PC-3 (cell line): ENCODE results near the gene EEIG1. TPM values are rescaled to one million over a fixed set of nuclear protein-coding genes. Genes with fewer than 3 reads are reported as not detected.

Experiments used
- ATAC-seq: fragments of 200-7000 bp; cut with Tn5 transposase; 2 replicates; pipeline ENCODE4 v1.9.1; 2020; ENCODE audit warnings: mild to moderate bottlenecking, moderate library complexity
- BruUV-seq: library from RNA; stranded (reverse); fragments of 400-500 nt; replicated peaks from 2 replicates; lab custom pipeline; 2021; lab: Mats Ljungman, UMichigan
- CTCF ChIA-PET: fragments of 300-600 bp; sonication (Branson Sonifier 250); formaldehyde crosslinking; loops from one replicate; lab custom pipeline; 2022; ENCODE audit warnings: antibody characterized with exemption; lab: Charles Lee
- POLR2A ChIA-PET: fragments of 300-600 bp; sonication (Branson Sonifier 250); formaldehyde crosslinking; loops from one replicate; lab custom pipeline; 2022; ENCODE audit warnings: antibody characterized with exemption; ENCODE audit not compliant: unreplicated experiment; lab: Charles Lee
- DNase-seq: peaks from one replicate; pipeline ENCODE4 v3.0.0-alpha.2; 2015
- H2AFZ ChIP-seq: fragments of 300-600 bp; sonication (generic); 2 replicates; pipeline ENCODE4 v1.6.0; 2016; ENCODE audit warnings: antibody characterized with exemption, low read length
- H3F3A ChIP-seq: fragments of 300-600 bp; sonication (generic); one replicate; pipeline ENCODE4 v1.6.0; 2017; ENCODE audit warnings: antibody characterized with exemption, low read length, control low read depth, mild to moderate bottlenecking; ENCODE audit not compliant: unreplicated experiment
- H3K27ac ChIP-seq: fragments of 300-600 bp; sonication (generic); 2 replicates; pipeline ENCODE4 v1.5.1; 2016; ENCODE audit warnings: mild to moderate bottlenecking, low read length
- H3K27me3 ChIP-seq: fragments of 300-600 bp; sonication (generic); 2 replicates; pipeline ENCODE4 v1.6.1; 2016; ENCODE audit warnings: low read length, mixed read lengths
- H3K36me3 ChIP-seq: fragments of 300-600 bp; sonication (generic); 2 replicates; pipeline ENCODE4 v1.6.1; 2016; ENCODE audit warnings: low read depth, mixed run types, low read length, mixed read lengths
- H3K4me1 ChIP-seq: fragments of 300-600 bp; sonication (generic); 2 replicates; pipeline ENCODE4 v1.5.1; 2016; ENCODE audit warnings: low read length; ENCODE audit not compliant: insufficient read depth
- H3K4me2 ChIP-seq: fragments of 300-600 bp; sonication (generic); 2 replicates; pipeline ENCODE4 v1.6.0; 2016; ENCODE audit warnings: low read length
- H3K4me3 ChIP-seq: fragments of 300-600 bp; sonication (generic); 2 replicates; pipeline ENCODE4 v1.5.1; 2016; ENCODE audit warnings: mild to moderate bottlenecking, low read length, mixed read lengths
- H3K79me2 ChIP-seq: fragments of 300-600 bp; sonication (generic); 2 replicates; pipeline ENCODE4 v1.6.1; 2017; ENCODE audit warnings: low read length, mixed read lengths
- H3K9ac ChIP-seq: fragments of 300-600 bp; sonication (generic); 2 replicates; pipeline ENCODE4 v1.6.0; 2016; ENCODE audit warnings: mild to moderate bottlenecking, low read length
- H3K9me2 ChIP-seq: fragments of 300-600 bp; sonication (generic); replicated peaks from 2 replicates; pipeline ENCODE4 v1.6.1; 2016; ENCODE audit warnings: mixed run types, low read length, mixed read lengths
- H3K9me3 ChIP-seq: fragments of 300-600 bp; sonication (generic); 2 replicates; pipeline ENCODE4 v1.6.1; 2016; ENCODE audit warnings: low read length, mixed read lengths
- H4K20me1 ChIP-seq: fragments of 300-600 bp; sonication (generic); 2 replicates; pipeline ENCODE4 v1.6.1; 2016; ENCODE audit warnings: low read length, mixed read lengths
- CTCF ChIP-seq: fragments of 300-600 bp; sonication (generic); conservative IDR thresholded peaks from 2 replicates; pipeline ENCODE4 v1.5.1; 2017; ENCODE audit warnings: antibody characterized with exemption, low read depth, mild to moderate bottlenecking, low read length
- EZH2 ChIP-seq: fragments of 300-600 bp; sonication (generic); IDR thresholded peaks from one replicate; pipeline ENCODE4 v1.6.1; 2017; ENCODE audit warnings: antibody characterized with exemption, mild to moderate bottlenecking, low read length; ENCODE audit not compliant: unreplicated experiment
- EZH2phosphoT487 ChIP-seq: fragments of 300-600 bp; sonication (generic); IDR thresholded peaks from 2 replicates; pipeline ENCODE4 v1.6.1; 2018; ENCODE audit warnings: mild to moderate bottlenecking, antibody characterized with exemption, low read length, borderline replicate concordance
- intact Hi-C: fragments of 100-400 bp; cut with micrococcal nuclease; formaldehyde crosslinking; loops from 2 replicates; pipeline ENCODE4 v1.9.0; 2023
- total RNA-seq: library from RNA; depleted of rRNA; stranded (reverse); fragments of >200 nt; gene quantifications from 2 replicates; pipeline ENCODE4 v1.2.3, GENCODE V29; 2014

The EEIG1 gene
- total RNA-seq, 1 experiment from 2014 or later, result 10.8 TPM

GRCh38 chr9:127968700-127969383 lies 11.9 kb downstream of the EEIG1 start:
- ChIA-PET POLR2A (no interaction called here), CTCF (no interaction called here)
- Histone ChIP-seq H3K36me3 (no peaks in the 10 kb centered on the region), H2AFZ (no peak overlapping the region), H4K20me1 (peaks cover 8% of the 10 kb centered on the region; the same call in 1 of the 2 replicates), H3K27me3 (no peaks in the 10 kb centered on the region), H3K79me2 (peaks cover 88% of the 10 kb centered on the region), H3K9me2 (no peaks in the 10 kb centered on the region), H3K9ac (peak overlapping the region; percentile 41; the same call in 1 of the 2 replicates), H3K9me3 (no peaks in the 10 kb centered on the region), H3K27ac (peak overlapping the region; percentile 79), H3K4me1 (peaks cover 55% of the 10 kb centered on the region), H3F3A (no peaks in the 10 kb centered on the region), H3K4me3 (no peak overlapping the region), H3K4me2 (peak overlapping the region; percentile 61)
- TF ChIP-seq EZH2phosphoT487 (no peak), EZH2 (no peak), CTCF (no peak)
- ATAC-seq (peak; percentile 17), DNase-seq (peak; percentile 36)
- intact Hi-C loops, result no loop called here
- BruUV-seq, result no TSS peak

GRCh38 chr9:127968042-127968441 lies 12.7 kb downstream of the EEIG1 start:
- ChIA-PET POLR2A (interaction anchor here (0.6 kb wide), 1 partner anchor 448 kb away, joined by 28 read pairs; no protein-coding TSS in a partner anchor), CTCF (no interaction called here)
- H3K36me3 ChIP-seq, result no peaks in the 10 kb centered on the region
- no peaks in the 10 kb centered on the region for H3K9me2 ChIP-seq
- DNase-seq, result peak; percentile 78
- H3K27ac ChIP-seq, result peak overlapping the region; percentile 79
- peaks cover 55% of the 10 kb centered on the region for H3K4me1 ChIP-seq
- peak overlapping the region; percentile 41 for H3K9ac ChIP-seq
- no peak overlapping the region for H2AFZ ChIP-seq
- no TSS peak for BruUV-seq
- no peaks in the 10 kb centered on the region for H3K27me3 ChIP-seq
- intact Hi-C loops, result no loop called here
- peak; percentile 74 for ATAC-seq
- H3K4me3 ChIP-seq, result no peak overlapping the region
- peaks cover 88% of the 10 kb centered on the region for H3K79me2 ChIP-seq
- peak overlapping the region; percentile 61 for H3K4me2 ChIP-seq
- peaks cover 5% of the 10 kb centered on the region; the same call in 1 of the 2 replicates for H4K20me1 ChIP-seq
- no peaks in the 10 kb centered on the region for H3K9me3 ChIP-seq
- no peaks in the 10 kb centered on the region for H3F3A ChIP-seq
- TF ChIP-seq CTCF, result peak; percentile 25; the same call in 1 of the 2 replicates
- no peak for TF ChIP-seq EZH2phosphoT487

GRCh38 chr9:127967151-127967809 lies 13.5 kb downstream of the EEIG1 start:
- Histone ChIP-seq H3K4me2 (no peak overlapping the region), H3K9me3 (no peaks in the 10 kb centered on the region), H3F3A (no peaks in the 10 kb centered on the region), H3K9ac (no peak overlapping the region), H2AFZ (no peak overlapping the region), H3K4me1 (peaks cover 55% of the 10 kb centered on the region), H3K9me2 (no peaks in the 10 kb centered on the region), H3K79me2 (peaks cover 86% of the 10 kb centered on the region), H4K20me1 (peaks cover 4% of the 10 kb centered on the region; the same call in 1 of the 2 replicates), H3K4me3 (no peak overlapping the region), H3K36me3 (no peaks in the 10 kb centered on the region), H3K27ac (peak overlapping the region; percentile 79; the same call in 1 of the 2 replicates), H3K27me3 (no peaks in the 10 kb centered on the region)
- ATAC-seq, result no peak
- no peak for TF ChIP-seq CTCF
- no peak for TF ChIP-seq EZH2phosphoT487
- no peak for TF ChIP-seq EZH2
- ChIA-PET POLR2A (no interaction called here), CTCF (no interaction called here)
- intact Hi-C loops, result no loop called here
- no peak for DNase-seq
- BruUV-seq, result no TSS peak
